LHCN-M2 (cell line): ENCODE data around the gene STK32C. TPM values are rescaled to one million over a fixed set of nuclear protein-coding genes. Genes with fewer than 3 reads are reported as not detected.
A peak's percentile ranks its signal among the peaks of the same experiment; 100 is the strongest.

ENCODE experiments used
- DNase-seq: peaks from one replicate; pipeline ENCODE4 v3.0.0-alpha.2; 2012; ENCODE audit warnings: low read depth
- total RNA-seq: library from RNA; depleted of rRNA; stranded (reverse); fragments of >200 nt; gene quantifications from 2 replicates; pipeline ENCODE4 v1.2.3, GENCODE V29; 2014

The STK32C gene
- total RNA-seq, 1 experiment from 2014 or later = 12.6 TPM

GRCh38 chr10:132212816-132213215, 94.9 kb downstream of the STK32C start:
- DNase-seq = no peak

GRCh38 chr10:132211246-132211645, 96.5 kb downstream of the STK32C start:
- DNase-seq = no peak

- DNase-seq = no peak
Observed at GRCh38 chr10:132210766-132211165, 97.0 kb downstream of the STK32C start.

- no peak for DNase-seq
Observed at GRCh38 chr10:132209978-132210530, 97.7 kb downstream of the STK32C start.

- DNase-seq = no peak
Observed at GRCh38 chr10:132209130-132209529, 98.6 kb downstream of the STK32C start.

- peak; percentile 33 for DNase-seq
Observed at GRCh38 chr10:132208462-132209050, 99.2 kb downstream of the STK32C start.

- no peak for DNase-seq
Observed at GRCh38 chr10:132207536-132208461, 100.0 kb downstream of the STK32C start.

- DNase-seq = no peak
Observed at GRCh38 chr10:132206806-132207535, 100.8 kb downstream of the STK32C start.

- DNase-seq = no peak
Observed at GRCh38 chr10:132206377-132206745, 101.4 kb downstream of the STK32C start.

GRCh38 chr10:132205650-132206376, 101.9 kb downstream of the STK32C start:
- no peak for DNase-seq

- DNase-seq = no peak
Observed at GRCh38 chr10:132204781-132205473, 102.8 kb downstream of the STK32C start.

- DNase-seq = no peak
Observed at GRCh38 chr10:132204078-132204780, 103.5 kb downstream of the STK32C start.

- no peak for DNase-seq
Observed at GRCh38 chr10:132203256-132204077, 104.3 kb downstream of the STK32C start.

GRCh38 chr10:132202070-132202970, 105.4 kb downstream of the STK32C start:
- no peak for DNase-seq

GRCh38 chr10:132201111-132201969, 106.4 kb downstream of the STK32C start:
- no peak for DNase-seq

- DNase-seq = no peak
Observed at GRCh38 chr10:132200344-132201110, 107.2 kb downstream of the STK32C start.
